Mesenteric fat pad (tissue), 1 donor: ENCODE measurements around the gene CYP1B1. TPM values are rescaled to one million over a fixed set of nuclear protein-coding genes. Genes with fewer than 3 reads are reported as not detected.

ENCODE experiments used
- DNase-seq: peaks from one replicate; pipeline ENCODE4 v3.0.0-alpha.2; 2020; ENCODE audit warnings: low spot score
- total RNA-seq: library from RNA; stranded (reverse); fragmentation: NEBNext Ultra II Directional; extraction: Animal tissue kit (Norgen Biotek cat#: 25700); gene quantifications from one replicate; pipeline ENCODE4 v1.2.1, GENCODE V29; 2021
- donor health status: DM: yes; HTN: yes; CAD: no.

The CYP1B1 gene
- total RNA-seq, 1 donor from 2014 or later, result 113 TPM

DNA sequence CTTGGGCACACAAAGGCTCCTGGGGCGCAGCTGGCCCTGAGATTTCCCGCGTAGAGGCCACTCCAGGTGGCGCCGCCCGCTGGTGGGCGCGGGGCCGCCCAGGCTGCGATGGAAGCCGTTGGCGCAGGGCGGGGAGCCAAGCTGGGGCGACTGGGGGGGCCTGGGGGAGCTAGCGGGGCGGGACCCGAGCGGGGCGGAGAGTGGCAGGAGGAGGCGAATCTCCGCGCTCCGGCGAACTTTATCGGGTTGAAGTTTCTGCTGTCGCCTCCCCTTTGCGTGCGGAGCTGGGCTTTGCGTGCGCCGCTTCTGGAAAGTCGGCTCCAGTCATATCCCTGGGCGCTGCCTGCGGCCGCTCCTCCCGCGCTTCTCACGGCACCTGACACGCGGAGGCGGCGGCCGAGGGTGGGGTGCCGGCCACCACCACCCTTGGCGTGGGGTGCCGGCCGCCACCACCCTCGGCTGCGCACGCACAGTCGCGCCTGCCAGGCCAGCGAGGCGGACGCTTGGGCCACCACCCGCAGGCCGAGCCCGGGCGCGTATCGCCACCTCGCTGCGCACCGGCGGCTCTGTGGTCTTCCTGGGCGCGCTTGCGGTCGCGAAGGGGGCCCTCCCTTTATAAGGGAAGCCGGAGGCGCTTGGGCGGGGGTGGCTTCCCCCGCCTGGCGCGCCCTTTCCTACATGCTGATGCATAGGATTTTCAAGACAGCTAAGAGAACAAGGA, 919 bp upstream of the CYP1B1 start:
- DNase-seq, result peak; percentile 94

- peak; percentile 95 for DNase-seq
These were observed 280 bp upstream of the CYP1B1 start for GRCh38 chr2:38076152-38076709.

DNA sequence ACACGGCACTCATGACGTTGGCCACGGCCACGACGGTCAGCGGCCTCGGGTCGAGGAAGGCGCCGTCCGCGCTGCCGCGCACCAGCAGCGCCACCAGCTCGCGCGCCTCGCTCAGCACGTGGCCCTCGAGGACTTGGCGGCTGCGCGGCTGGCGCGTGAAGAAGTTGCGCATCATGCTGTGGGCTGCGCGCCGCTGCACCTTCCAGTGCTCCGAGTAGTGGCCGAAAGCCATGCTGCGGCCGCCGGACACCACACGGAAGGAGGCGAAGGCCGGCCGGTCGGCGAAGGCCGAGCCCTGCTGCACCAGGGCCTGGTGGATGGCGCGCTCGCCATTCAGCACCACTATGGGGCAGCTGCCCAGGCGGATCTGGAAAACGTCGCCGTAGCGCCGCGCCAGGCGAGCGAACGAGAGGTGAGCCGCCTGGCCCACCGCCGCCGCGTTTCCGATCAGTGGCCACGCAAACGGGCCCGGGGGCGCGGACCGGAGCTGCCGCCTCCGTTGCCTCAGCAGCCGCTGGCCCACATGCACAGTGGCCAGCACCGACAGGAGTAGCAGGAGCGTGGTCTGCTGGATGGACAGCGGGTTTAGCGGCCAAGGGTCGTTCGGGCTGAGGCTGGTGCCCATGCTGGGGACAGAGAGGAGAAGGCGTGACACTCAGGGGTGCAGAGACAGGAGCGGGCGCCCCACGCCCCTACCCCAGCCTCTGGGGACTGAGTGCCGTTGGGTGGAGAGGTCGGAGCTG, 1.0 kb downstream of the CYP1B1 start:
- no peak for DNase-seq

DNA sequence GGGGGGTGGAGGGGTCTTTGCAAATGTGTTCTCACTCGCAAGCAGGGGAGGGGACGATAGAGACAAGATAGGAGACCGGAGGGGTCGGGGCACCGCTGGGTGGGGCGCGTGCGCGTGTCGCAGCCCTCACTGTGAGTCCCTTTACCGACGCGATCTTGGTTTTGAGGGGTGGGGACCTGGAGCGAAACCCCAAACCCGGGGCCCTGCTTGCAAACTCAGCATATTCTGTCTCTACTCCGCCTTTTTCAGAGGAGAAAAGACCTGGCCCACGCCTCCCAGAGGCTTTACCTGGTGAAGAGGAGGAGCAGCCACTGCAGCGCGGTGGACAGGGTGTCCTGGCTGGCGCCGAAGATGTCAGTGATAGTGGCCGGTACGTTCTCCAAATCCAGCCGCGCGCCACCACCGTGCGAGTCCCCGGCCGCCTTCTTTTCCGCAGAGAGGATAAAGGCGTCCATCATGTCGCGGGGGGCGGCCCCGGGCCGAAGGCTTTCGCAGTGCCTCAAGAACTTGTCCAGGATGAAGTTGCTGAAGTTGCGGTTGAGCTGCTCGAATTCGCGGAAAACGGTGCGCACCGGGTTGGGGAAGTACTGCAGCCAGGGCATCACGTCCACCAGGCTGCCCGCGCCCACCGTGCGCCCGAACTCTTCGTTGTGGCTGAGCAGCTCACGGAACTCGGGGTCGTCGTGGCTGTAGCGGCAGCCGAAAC, 1.7 kb downstream of the CYP1B1 start:
- no peak for DNase-seq

GRCh38 chr2:38073211-38074057, 2.5 kb downstream of the CYP1B1 start:
- no peak for DNase-seq

DNA sequence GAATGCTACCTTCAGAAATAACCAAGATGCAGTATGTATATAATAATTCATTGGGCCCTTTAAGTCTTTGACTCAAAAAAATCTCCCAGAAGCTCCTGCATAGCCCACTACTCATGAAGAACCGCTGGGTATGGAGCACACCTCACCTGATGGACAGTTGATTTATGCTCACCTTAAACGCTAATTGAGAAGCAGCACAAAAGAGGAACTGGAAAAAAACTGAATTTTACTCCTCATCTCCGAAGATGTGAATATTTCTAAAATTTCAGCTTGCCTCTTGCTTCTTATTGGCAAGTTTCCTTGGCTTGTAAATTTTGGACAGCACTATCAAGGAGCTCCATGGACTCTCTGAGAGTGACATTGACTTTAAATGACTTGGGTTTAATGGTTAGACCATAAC, 5.5 kb downstream of the CYP1B1 start:
- no peak for DNase-seq

- DNase-seq, result no peak
These were observed 7.7 kb downstream of the CYP1B1 start for GRCh38 chr2:38068234-38068633.

DNA sequence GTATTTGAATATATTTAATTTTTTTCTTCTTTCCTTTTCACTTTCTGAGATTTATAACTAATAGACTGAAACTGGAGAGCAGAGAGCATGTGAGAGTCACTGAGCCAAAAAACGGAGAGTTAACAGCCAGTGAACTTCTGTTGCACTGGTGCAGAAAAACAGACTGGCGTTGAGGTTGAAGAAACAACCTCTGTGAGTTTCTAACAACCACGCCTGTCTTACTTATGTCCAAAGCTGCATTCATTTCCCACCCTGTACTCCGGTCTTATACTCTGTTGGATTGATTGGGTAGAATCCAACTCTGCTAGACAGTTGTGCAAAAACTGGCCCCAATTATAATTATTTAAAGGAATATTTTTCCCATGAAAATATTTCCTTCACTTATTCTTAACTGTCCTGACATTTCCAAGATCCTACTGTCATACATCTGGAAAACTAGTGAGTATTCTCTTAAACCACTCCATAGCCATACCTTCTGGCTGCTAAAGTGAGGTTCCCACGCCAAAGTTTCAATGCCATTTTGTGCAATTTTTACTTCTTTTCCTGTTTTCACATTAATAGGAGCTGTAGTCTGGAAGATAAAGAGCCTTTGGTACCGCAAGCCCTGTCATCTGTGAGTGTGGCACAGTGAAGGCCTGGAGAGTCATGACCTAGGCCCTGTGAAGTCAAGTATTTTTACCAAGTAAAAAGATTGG, 9.4 kb downstream of the CYP1B1 start:
- no peak for DNase-seq

GRCh38 chr2:38065502-38066135, 10.3 kb downstream of the CYP1B1 start:
- DNase-seq, result no peak

DNA sequence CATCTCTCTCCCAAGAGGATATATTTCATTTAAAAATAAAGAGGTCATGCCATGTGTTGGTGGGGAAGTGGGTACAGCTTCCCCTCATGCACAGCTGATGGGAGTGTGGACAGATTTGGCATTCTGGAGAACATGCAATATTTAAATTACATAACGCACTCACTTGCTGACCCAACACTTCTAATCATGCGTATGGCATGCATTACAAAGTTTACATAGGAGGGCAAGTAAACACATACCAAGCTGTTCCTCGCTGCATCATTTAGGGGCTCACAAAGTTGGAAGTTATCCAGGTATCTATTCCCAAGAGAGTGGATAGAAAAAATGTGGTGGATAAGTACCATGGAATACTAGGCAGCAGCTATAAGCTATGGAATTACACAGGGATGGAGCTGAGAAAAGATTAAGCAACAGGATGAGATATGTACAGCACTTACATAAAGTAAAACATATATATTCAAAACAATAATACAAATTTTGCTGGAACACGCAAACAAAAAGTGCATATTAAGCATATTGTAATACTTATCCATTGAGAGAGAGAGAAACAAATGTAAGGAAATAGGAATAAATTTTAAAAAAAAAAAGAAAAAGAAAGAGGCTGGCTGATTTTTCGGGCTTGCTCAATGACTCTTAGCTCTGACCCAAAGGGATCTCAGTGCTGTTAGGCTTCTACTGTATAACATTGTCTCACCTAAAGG, 11.0 kb downstream of the CYP1B1 start:
- no peak for DNase-seq

GRCh38 chr2:38060236-38061018, 15.5 kb downstream of the CYP1B1 start:
- no peak for DNase-seq

- no peak for DNase-seq
These were observed 18.1 kb downstream of the CYP1B1 start for GRCh38 chr2:38057651-38058410.

- no peak for DNase-seq
These were observed 19.7 kb downstream of the CYP1B1 start for GRCh38 chr2:38056216-38056615.

DNA sequence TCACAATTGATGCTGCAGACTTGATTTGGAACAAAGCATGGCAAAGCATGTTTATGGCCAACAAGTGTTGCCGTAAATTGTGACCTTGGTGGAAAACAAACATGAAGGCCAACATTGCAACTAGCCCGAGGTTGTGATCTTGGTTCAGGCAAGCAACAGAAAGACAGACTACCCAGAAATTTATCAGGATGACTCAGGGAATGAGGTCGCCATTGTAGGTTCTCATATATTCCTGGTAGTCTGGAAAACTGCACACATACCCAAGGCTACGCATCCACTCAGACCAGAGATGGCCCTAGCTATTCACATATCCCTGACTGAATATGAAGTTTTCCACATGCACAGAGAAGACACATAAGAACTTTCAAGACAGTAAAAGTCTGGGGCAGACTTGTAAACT, 30.1 kb downstream of the CYP1B1 start:
- DNase-seq, result no peak

DNA sequence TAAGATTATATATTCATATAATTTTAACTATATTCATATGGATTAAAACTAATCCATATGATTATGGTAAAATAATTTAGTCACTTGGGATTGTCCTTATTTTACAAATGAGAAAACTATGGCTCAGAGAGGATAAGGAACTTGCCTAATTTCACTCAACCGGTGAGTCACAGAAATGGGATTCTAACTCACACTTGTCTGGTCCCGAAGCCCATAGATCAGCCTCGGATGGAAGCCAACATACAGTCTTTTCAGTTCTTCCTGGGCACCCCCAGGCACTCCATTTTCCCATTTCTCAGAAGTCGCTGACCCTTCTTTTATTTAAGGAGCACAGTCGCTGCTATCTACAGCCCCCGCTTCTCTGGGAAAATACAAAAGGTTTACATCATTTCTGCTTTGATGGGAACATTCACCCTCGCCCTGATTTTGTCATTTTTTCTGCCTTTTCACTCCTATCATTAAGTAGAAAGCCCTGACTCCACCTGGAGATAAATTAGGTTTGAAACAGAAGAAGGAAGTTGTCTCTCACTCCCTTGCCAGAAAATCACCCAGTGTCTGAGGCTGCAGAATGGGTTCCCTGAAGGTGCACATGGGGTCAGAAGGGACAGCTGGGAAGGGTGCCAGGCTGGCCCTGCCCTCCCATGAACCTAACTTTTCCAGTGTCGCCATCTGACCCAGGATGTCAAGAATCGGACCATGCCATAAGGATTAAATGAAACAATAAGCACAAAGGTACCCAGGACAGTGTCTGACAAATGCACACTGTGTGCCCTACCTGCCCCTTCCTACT, 36.6 kb downstream of the CYP1B1 start:
- DNase-seq, result no peak

- DNase-seq, result no peak
These were observed 37.3 kb downstream of the CYP1B1 start for GRCh38 chr2:38038682-38039081.
